ENCODE measurements around the gene BNIP1.

BNIP1 gene

GRCh38 chr5:173172166-173172565, 27.8 kb downstream of the BNIP1 start:
- no peaks in the 10 kb centered on the region for H3K27me3 ChIP-seq (ENCODE audit: control insufficient read depth in 3 of 3, insufficient read depth in 3 of 3, low read depth in 1 of 3, low read length in 3 of 3)

GRCh38 chr5:173175523-173175922, 31.2 kb downstream of the BNIP1 start:
- H3K4me3 ChIP-seq (ENCODE audit: low read length in 2 of 2): no peak overlapping the region

More at GRCh38 chr5:173172166-173172565, 27.8 kb downstream of the BNIP1 start:
- no peaks in the 10 kb centered on the region for H3K36me3 ChIP-seq (replicated peaks in 1 of 2; ENCODE audit: control insufficient read depth in 2 of 2, insufficient read depth in 2 of 2, low read length in 2 of 2)
- no peak overlapping the region for H4K91ac ChIP-seq (ENCODE audit: low read depth, low read length, poor library complexity)
- H2BK12ac ChIP-seq (ENCODE audit: low read length): no peak overlapping the region
- no peak overlapping the region for H3K27ac ChIP-seq (replicated peaks; ENCODE audit: low read length)
- peaks cover 0 to 3% of the 10 kb centered on the region in 2 donors for H3K4me1 ChIP-seq (ENCODE audit: control insufficient read depth in 2 of 2, insufficient read depth in 1 of 2, low read depth in 1 of 2, low read length in 2 of 2)
- H2BK5ac ChIP-seq (ENCODE audit: low read length): no peak overlapping the region
- no peak overlapping the region for H2AK5ac ChIP-seq (ENCODE audit: low read depth, low read length)
- H2AFZ ChIP-seq (ENCODE audit: low read length): no peak overlapping the region
- no peak overlapping the region for H3K9ac ChIP-seq (ENCODE audit: low read depth, low read length, poor library complexity)
- no peak overlapping the region for H3K4ac ChIP-seq (ENCODE audit: low read length)
- no peak overlapping the region for H3K18ac ChIP-seq (ENCODE audit: low read length)
- H3K9me3 ChIP-seq (replicated peaks in 1 of 2; ENCODE audit: control insufficient read depth in 2 of 2, insufficient read depth in 1 of 2, low read depth in 1 of 2, low read length in 2 of 2): no peaks in the 10 kb centered on the region
- no peak overlapping the region for H3K14ac ChIP-seq (ENCODE audit: low read length)
- no peak overlapping the region for H2BK120ac ChIP-seq (ENCODE audit: low read depth, low read length)
- no peak overlapping the region for H3K4me2 ChIP-seq (ENCODE audit: insufficient read depth, low read length, poor library complexity, severe bottlenecking)
- H3K23ac ChIP-seq (ENCODE audit: low read depth, low read length, poor library complexity): no peak overlapping the region
- no peaks in the 10 kb centered on the region for H3K79me1 ChIP-seq (ENCODE audit: low read depth, low read length)
- H3K4me3 ChIP-seq (ENCODE audit: low read length in 2 of 2): no peak overlapping the region
- no peak for DNase-seq (ENCODE audit: low spot score)
- no CpG with 5 or more reads among the region's 8 CpGs for WGBS, 2 donors (ENCODE audit: extremely low coverage in 2 of 2, insufficient read length in 2 of 2, insufficient replicate concordance in 1 of 2)
- H4K8ac ChIP-seq (ENCODE audit: low read depth, low read length): no peak overlapping the region
- no peak overlapping the region for H2BK15ac ChIP-seq (ENCODE audit: low read length)

GRCh38 chr5:173178369-173178910, 34.1 kb downstream of the BNIP1 start:
- H4K8ac ChIP-seq (ENCODE audit: low read depth, low read length): peak overlapping the region; percentile 8
- no peak overlapping the region for H4K91ac ChIP-seq (ENCODE audit: low read depth, low read length, poor library complexity)
- H2AK5ac ChIP-seq (ENCODE audit: low read depth, low read length): peak overlapping the region; percentile 18
- H3K27me3 ChIP-seq (ENCODE audit: control insufficient read depth in 3 of 3, insufficient read depth in 3 of 3, low read depth in 1 of 3, low read length in 3 of 3): peaks cover 0 to 3% (median 0%) of the 10 kb centered on the region in 3 experiments
- no peak overlapping the region for H2BK12ac ChIP-seq (ENCODE audit: low read length)
- H3K4ac ChIP-seq (ENCODE audit: low read length): no peak overlapping the region
- H3K27ac ChIP-seq (replicated peaks; ENCODE audit: low read length): no peak overlapping the region
- no peak overlapping the region for H2BK5ac ChIP-seq (ENCODE audit: low read length)
- peaks cover 0 to 3% of the 10 kb centered on the region in 2 donors for H3K4me1 ChIP-seq (ENCODE audit: control insufficient read depth in 2 of 2, insufficient read depth in 1 of 2, low read depth in 1 of 2, low read length in 2 of 2)
- no CpG with 5 or more reads among the region's 12 CpGs for WGBS, 2 donors (ENCODE audit: extremely low coverage in 2 of 2, insufficient read length in 2 of 2, insufficient replicate concordance in 1 of 2)
- H3K9me3 ChIP-seq (replicated peaks in 1 of 2; ENCODE audit: control insufficient read depth in 2 of 2, insufficient read depth in 1 of 2, low read depth in 1 of 2, low read length in 2 of 2): no peaks in the 10 kb centered on the region
- H3K36me3 ChIP-seq (replicated peaks in 1 of 2; ENCODE audit: control insufficient read depth in 2 of 2, insufficient read depth in 2 of 2, low read length in 2 of 2): no peaks in the 10 kb centered on the region
- H3K23ac ChIP-seq (ENCODE audit: low read depth, low read length, poor library complexity): no peak overlapping the region
- no peak overlapping the region for H3K14ac ChIP-seq (ENCODE audit: low read length)
- DNase-seq (ENCODE audit: low spot score): no peak
- no peak overlapping the region for H3K4me3 ChIP-seq (ENCODE audit: low read length in 2 of 2)
- no peak overlapping the region for H2BK120ac ChIP-seq (ENCODE audit: low read depth, low read length)
- H3K4me2 ChIP-seq (ENCODE audit: insufficient read depth, low read length, poor library complexity, severe bottlenecking): no peak overlapping the region
- H3K18ac ChIP-seq (ENCODE audit: low read length): no peak overlapping the region
- no peak overlapping the region for H2BK15ac ChIP-seq (ENCODE audit: low read length)
- no peaks in the 10 kb centered on the region for H3K79me1 ChIP-seq (ENCODE audit: low read depth, low read length)
- H2AFZ ChIP-seq (ENCODE audit: low read length): no peak overlapping the region
- H3K9ac ChIP-seq (ENCODE audit: low read depth, low read length, poor library complexity): no peak overlapping the region

More at GRCh38 chr5:173175523-173175922, 31.2 kb downstream of the BNIP1 start:
- Histone ChIP-seq H2BK15ac (ENCODE audit: low read length) (no peak overlapping the region), H2AFZ (ENCODE audit: low read length) (no peak overlapping the region), H3K9ac (ENCODE audit: low read depth, low read length, poor library complexity) (no peak overlapping the region), H3K79me1 (ENCODE audit: low read depth, low read length) (no peaks in the 10 kb centered on the region), H3K4me2 (ENCODE audit: insufficient read depth, low read length, poor library complexity, severe bottlenecking) (no peak overlapping the region), H4K91ac (ENCODE audit: low read depth, low read length, poor library complexity) (no peak overlapping the region), H3K27me3 (ENCODE audit: control insufficient read depth in 3 of 3, insufficient read depth in 3 of 3, low read depth in 1 of 3, low read length in 3 of 3) (no peaks in the 10 kb centered on the region), H3K4me1 (ENCODE audit: control insufficient read depth in 2 of 2, insufficient read depth in 1 of 2, low read depth in 1 of 2, low read length in 2 of 2) (peaks cover 0 to 3% of the 10 kb centered on the region in 2 donors), H2BK5ac (ENCODE audit: low read length) (no peak overlapping the region), H3K27ac (replicated peaks; ENCODE audit: low read length) (no peak overlapping the region), H3K4ac (ENCODE audit: low read length) (no peak overlapping the region), H4K8ac (ENCODE audit: low read depth, low read length) (no peak overlapping the region), H3K23ac (ENCODE audit: low read depth, low read length, poor library complexity) (no peak overlapping the region), H3K9me3 (replicated peaks in 1 of 2; ENCODE audit: control insufficient read depth in 2 of 2, insufficient read depth in 1 of 2, low read depth in 1 of 2, low read length in 2 of 2) (no peaks in the 10 kb centered on the region), H2AK5ac (ENCODE audit: low read depth, low read length) (no peak overlapping the region), H2BK12ac (ENCODE audit: low read length) (no peak overlapping the region), H3K14ac (ENCODE audit: low read length) (no peak overlapping the region), H2BK120ac (ENCODE audit: low read depth, low read length) (no peak overlapping the region), H3K36me3 (replicated peaks in 1 of 2; ENCODE audit: control insufficient read depth in 2 of 2, insufficient read depth in 2 of 2, low read length in 2 of 2) (no peaks in the 10 kb centered on the region), H3K18ac (ENCODE audit: low read length) (peak overlapping the region; percentile 35)
- DNase-seq (ENCODE audit: low spot score): no peak
- WGBS, 2 donors (ENCODE audit: extremely low coverage in 2 of 2, insufficient read length in 2 of 2, insufficient replicate concordance in 1 of 2): no CpG with 5 or more reads among the region's 4 CpGs

- Histone ChIP-seq H3K14ac (ENCODE audit: low read length) (no peak overlapping the region), H3K36me3 (replicated peaks in 1 of 2; ENCODE audit: control insufficient read depth in 2 of 2, insufficient read depth in 2 of 2, low read length in 2 of 2) (no peaks in the 10 kb centered on the region), H3K79me1 (ENCODE audit: low read depth, low read length) (no peaks in the 10 kb centered on the region), H4K8ac (ENCODE audit: low read depth, low read length) (no peak overlapping the region), H3K4ac (ENCODE audit: low read length) (no peak overlapping the region), H2BK5ac (ENCODE audit: low read length) (no peak overlapping the region), H2AFZ (ENCODE audit: low read length) (no peak overlapping the region), H3K9me3 (replicated peaks in 1 of 2; ENCODE audit: control insufficient read depth in 2 of 2, insufficient read depth in 1 of 2, low read depth in 1 of 2, low read length in 2 of 2) (no peaks in the 10 kb centered on the region), H3K9ac (ENCODE audit: low read depth, low read length, poor library complexity) (no peak overlapping the region), H3K18ac (ENCODE audit: low read length) (no peak overlapping the region), H2BK120ac (ENCODE audit: low read depth, low read length) (no peak overlapping the region), H3K27me3 (ENCODE audit: control insufficient read depth in 3 of 3, insufficient read depth in 3 of 3, low read depth in 1 of 3, low read length in 3 of 3) (peaks cover 0 to 3% (median 0%) of the 10 kb centered on the region in 3 experiments), H3K4me1 (ENCODE audit: control insufficient read depth in 2 of 2, insufficient read depth in 1 of 2, low read depth in 1 of 2, low read length in 2 of 2) (peaks cover 0 to 2% of the 10 kb centered on the region in 2 donors), H4K91ac (ENCODE audit: low read depth, low read length, poor library complexity) (no peak overlapping the region), H3K27ac (replicated peaks; ENCODE audit: low read length) (no peak overlapping the region), H3K4me3 (ENCODE audit: low read length in 2 of 2) (no peak overlapping the region), H2BK15ac (ENCODE audit: low read length) (no peak overlapping the region), H2AK5ac (ENCODE audit: low read depth, low read length) (no peak overlapping the region), H3K23ac (ENCODE audit: low read depth, low read length, poor library complexity) (no peak overlapping the region), H2BK12ac (ENCODE audit: low read length) (no peak overlapping the region), H3K4me2 (ENCODE audit: insufficient read depth, low read length, poor library complexity, severe bottlenecking) (no peak overlapping the region)
- no CpG with 5 or more reads among the region's 2 CpGs for WGBS, 2 donors (ENCODE audit: extremely low coverage in 2 of 2, insufficient read length in 2 of 2, insufficient replicate concordance in 1 of 2)
- DNase-seq (ENCODE audit: low spot score): no peak
These were observed 36.0 kb downstream of the BNIP1 start for GRCh38 chr5:173180331-173180730.
